ENCODE results near the gene MRAP.
"Not testable (repeated sequence)": the region's sequence is repeated elsewhere in the genome, so short reads cannot be mapped to it uniquely, and the experiment has no call there.

Gene MRAP

GRCh38 chr21:32285476-32285875, 13.2 kb upstream of the MRAP start:
- DNase-seq: peak in 1 of 42 donors; percentile 3
- intact Hi-C loops (cut with DNase I): no loop called here

GRCh38 chr21:32297449-32297848, 1.2 kb upstream of the MRAP start:
- no peak for DNase-seq
- intact Hi-C loops (cut with DNase I): no loop called here

- intact Hi-C loops (cut with DNase I): no loop called here
- no peak for DNase-seq
Observed at GRCh38 chr21:32298148-32298559, 501 bp upstream of the MRAP start.

GRCh38 chr21:32299695-32300094, 1.0 kb downstream of the MRAP start:
- intact Hi-C loops (cut with DNase I): loop anchor here (10.0 kb wide), 1 partner anchor 75 kb away; no protein-coding TSS in a partner anchor
- no peak for DNase-seq

GRCh38 chr21:32300117-32300681, 1.5 kb downstream of the MRAP start:
- intact Hi-C loops (cut with DNase I): loop anchor here (10.0 kb wide), 1 partner anchor 75 kb away; no protein-coding TSS in a partner anchor
- no peak for DNase-seq

GRCh38 chr21:32301596-32301995, 2.9 kb downstream of the MRAP start:
- DNase-seq: no peak
- intact Hi-C loops (cut with DNase I): loop anchor here (10.0 kb wide), 1 partner anchor 73 kb away; no protein-coding TSS in a partner anchor

DNA sequence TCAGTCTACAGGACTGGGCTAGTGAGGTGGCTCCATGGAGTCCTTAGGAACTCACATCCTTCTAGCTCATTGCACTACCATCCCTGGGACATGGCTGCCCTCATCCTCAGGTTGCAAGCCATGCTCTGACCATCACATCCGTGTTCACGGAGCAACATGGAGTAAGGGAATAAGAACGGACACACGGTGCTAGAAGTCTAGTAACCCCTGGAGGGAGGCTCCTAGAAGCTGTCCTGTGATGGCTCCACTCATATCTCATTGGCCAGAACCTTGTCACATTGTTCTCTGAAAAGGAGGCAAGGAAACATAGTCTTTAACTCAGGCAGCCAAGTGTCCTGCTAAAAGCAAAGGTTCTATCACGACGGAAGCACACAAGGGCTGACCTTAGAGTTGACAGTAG, 3.9 kb downstream of the MRAP start:
- no peak for DNase-seq

GRCh38 chr21:32303385-32303784, 4.7 kb downstream of the MRAP start:
- DNase-seq: no peak
- intact Hi-C loops (cut with DNase I): loop anchor here (10.0 kb wide), 1 partner anchor 71 kb away; no protein-coding TSS in a partner anchor

More for the DNA sequence above, 3.9 kb downstream of the MRAP start:
- intact Hi-C loops (cut with DNase I): loop anchor here (10.0 kb wide), 1 partner anchor 72 kb away; no protein-coding TSS in a partner anchor

DNA sequence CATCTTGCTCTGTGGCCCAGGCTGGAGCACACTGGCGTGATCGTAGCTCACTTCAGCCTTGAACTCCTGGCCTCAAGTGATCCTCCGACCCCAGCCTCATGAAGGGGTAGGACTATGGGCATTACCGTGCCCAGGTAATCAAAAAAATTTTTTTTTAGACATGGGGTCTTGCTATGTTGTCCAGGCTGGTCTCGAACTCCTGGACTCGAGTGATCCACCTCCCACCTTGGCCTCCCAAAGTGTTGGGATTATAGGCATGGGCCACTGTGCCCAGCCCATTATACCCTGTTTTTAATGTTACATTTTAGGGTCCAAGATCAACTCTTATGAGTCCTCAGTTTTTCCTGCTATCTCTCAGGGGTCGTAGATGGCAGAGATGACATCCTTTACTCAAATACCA, 6.3 kb downstream of the MRAP start:
- no peak for DNase-seq

DNA sequence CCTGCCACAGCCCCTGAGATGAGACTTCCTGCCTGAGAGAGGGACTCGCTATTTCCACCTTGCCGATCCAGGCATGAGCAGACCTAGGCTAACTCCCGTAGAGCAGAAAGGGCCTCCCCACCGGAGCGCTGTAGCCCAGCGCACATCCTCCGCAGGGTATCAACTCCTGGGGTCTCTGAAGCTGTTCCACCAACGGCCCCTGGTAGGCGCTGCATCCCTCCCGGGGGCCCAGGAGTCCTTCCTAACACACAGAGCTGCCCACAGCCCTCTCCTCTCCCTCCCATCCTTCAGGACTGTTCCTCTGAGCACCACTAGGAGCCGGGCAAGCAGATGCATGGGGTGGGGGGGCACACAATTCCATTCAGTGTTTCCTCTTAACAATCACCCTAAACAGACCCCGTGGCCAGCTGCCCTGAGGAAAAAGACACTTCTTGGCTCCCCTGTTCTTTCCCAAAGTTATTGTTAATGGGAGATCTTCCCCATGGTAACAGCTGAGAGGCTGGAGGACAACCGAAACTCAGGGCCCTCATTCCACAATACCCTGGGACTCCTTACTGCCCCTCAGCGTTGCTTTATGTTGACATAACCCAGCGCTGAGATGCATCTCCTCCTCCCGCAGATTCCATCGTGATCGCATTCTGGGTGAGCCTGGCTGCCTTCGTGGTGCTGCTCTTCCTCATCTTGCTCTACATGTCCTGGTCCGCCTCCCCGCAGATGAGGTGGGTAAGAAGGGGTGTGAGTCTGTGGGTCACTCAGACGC, 7.5 kb downstream of the MRAP start:
- intact Hi-C loops (cut with DNase I): loop anchor here (10.0 kb wide), 1 partner anchor 69 kb away; no protein-coding TSS in a partner anchor
- peak; percentile 59 to 93 (median 84) for DNase-seq

More for the DNA sequence above, 6.3 kb downstream of the MRAP start:
- intact Hi-C loops (cut with DNase I): loop anchor here (10.0 kb wide), 1 partner anchor 70 kb away; no protein-coding TSS in a partner anchor

DNA sequence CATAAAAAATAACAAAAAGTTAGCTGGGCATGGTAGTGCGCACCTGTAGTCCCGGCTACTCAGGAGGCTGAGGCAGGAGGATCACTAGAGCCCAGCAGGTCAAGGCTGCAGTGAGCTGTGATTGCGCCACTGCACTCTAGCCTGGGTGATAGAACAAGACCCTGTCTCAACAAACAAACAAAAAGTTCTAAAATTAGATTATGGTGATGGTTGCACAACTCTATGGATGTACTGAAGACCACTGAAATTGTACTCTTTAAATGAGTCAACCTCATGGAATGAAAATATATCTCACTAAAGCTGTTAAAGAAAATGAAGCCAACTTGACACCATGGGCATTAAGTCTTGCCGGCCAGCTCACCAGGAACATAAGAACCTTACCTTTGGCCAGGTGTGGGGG, 9.1 kb downstream of the MRAP start:
- intact Hi-C loops (cut with DNase I): loop anchor here (10.0 kb wide), 1 partner anchor 67 kb away; no protein-coding TSS in a partner anchor
- DNase-seq: no peak

GRCh38 chr21:32308696-32309095, 10.0 kb downstream of the MRAP start:
- intact Hi-C loops (cut with DNase I): loop anchor here (10.0 kb wide), 1 partner anchor 66 kb away; no protein-coding TSS in a partner anchor
- peak in 1 of 42 donors; percentile 33 for DNase-seq

DNA sequence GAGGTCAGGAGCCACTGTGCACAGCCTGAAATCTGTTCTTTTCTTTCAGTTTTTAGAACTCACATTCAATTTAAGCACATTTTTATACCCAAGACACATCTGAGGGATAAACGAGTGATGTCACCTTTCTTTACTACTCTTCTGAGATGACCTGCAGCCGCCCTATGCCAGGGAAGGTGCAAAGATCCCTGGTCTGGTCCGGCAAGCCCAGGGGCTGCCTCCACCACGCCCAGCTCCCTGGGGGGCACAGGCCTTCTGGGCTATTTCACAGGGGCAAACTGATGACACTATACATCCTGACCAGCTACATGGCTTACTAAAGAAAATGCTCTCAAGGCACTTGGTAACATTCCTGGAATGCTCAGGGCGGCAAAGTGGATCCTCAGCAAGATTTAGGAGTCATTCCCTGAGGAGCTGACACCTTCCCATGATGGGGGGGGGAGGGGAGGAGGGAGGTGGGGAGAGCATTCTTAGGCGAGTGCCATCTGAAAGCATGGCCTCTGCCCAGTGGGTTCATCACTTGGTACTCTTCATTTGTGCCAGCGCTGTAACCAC, 11.3 kb downstream of the MRAP start:
- peak in 1 of 42 donors; percentile 20 for DNase-seq
- intact Hi-C loops (cut with DNase I): loop anchor here (10.0 kb wide), 1 partner anchor 65 kb away; no protein-coding TSS in a partner anchor

- peak in 4 of 42 donors; percentile 18 to 49 (median 26) for DNase-seq
- intact Hi-C loops (cut with DNase I): not testable (repeated sequence)
Observed at GRCh38 chr21:32310976-32311375, 12.3 kb downstream of the MRAP start.

DNA sequence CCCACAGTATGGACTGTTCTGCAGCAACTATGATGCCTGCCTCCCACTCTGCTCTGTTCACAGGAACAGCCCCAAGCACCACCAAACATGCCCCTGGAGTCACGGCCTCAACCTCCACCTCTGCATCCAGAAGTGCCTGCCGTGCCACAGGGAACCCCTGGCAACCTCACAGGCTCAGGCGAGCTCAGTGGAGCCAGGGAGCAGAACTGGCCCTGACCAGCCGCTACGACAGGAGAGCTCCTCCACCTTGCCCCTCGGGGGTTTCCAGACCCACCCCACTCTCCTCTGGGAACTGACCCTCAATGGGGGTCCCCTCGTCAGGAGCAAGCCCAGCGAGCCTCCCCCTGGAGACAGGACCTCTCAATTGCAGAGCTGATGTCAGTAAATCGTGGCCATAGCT, 13.0 kb downstream of the MRAP start:
- intact Hi-C loops (cut with DNase I): no loop called here
- DNase-seq: peak in 1 of 42 donors; percentile 31

GRCh38 chr21:32312326-32312725, 13.7 kb downstream of the MRAP start:
- DNase-seq: peak in 1 of 42 donors; percentile 41
- intact Hi-C loops (cut with DNase I): no loop called here

- intact Hi-C loops (cut with DNase I): no loop called here
- peak in 1 of 42 donors; percentile 29 for DNase-seq
Observed at GRCh38 chr21:32312976-32313375, 14.3 kb downstream of the MRAP start.

DNA sequence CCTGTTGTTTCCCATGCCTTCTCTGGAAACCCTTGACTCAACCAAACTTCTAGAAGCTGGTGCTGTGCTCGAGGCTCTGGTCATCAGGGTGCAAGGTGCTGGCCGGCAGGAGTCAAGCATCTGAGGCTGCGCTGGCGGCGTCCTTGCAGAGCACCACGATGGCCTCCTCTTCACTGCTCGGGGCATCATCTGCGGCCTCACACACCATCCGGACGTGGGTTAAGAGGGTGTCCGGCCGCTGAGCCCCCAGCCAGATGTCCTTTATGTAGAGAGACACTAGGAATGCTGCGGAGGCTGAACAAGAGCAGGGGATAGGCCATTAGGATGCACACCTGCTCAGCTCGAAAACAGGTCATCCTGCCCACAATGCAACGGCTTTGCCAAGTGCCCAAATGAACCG, 16.2 kb downstream of the MRAP start:
- DNase-seq: peak in 2 of 42 donors; percentile 18 to 35
- intact Hi-C loops (cut with DNase I): no loop called here

GRCh38 chr21:32315511-32316281, 17.0 kb downstream of the MRAP start:
- intact Hi-C loops (cut with DNase I): no loop called here
- DNase-seq: peak in 3 of 42 donors; percentile 4 to 28 (median 15)

Data from head of caudate nucleus (tissue), 42 donors.